CD8-positive, alpha-beta memory T cell (primary cell): Measurements from ENCODE around the gene ARV1. TPM values are rescaled to one million over a fixed set of nuclear protein-coding genes. Genes with fewer than 3 reads are reported as not detected.

Experiments used
- CTCF ChIA-PET: fragments of 350-600 bp; sonication (Branson Sonifier 250); formaldehyde crosslinking; loops from one replicate; lab custom pipeline; 2021; ENCODE audit warnings: antibody characterized with exemption; lab: Charles Lee
- POLR2A ChIA-PET: fragments of 350-600 bp; sonication (Branson Sonifier 250); formaldehyde crosslinking; loops from one replicate; lab custom pipeline; 2021; ENCODE audit warnings: antibody characterized with exemption; lab: Charles Lee
- DNase-seq, 5 donors: peaks; one replicate each; pipeline versions ENCODE4 v3.0.0 to v3.0.0-alpha.2; 2020 to 2022; ENCODE audit warnings: mixed read lengths in 1 of 5
- H3K27ac ChIP-seq: one replicate; pipeline ENCODE4 v1.7.0; 2013; ENCODE audit warnings: low read depth, mild to moderate bottlenecking, low read length, moderate library complexity
- H3K27me3 ChIP-seq: 2 replicates; pipeline ENCODE4 v1.7.0; 2013; ENCODE audit warnings: low read length, mild to moderate bottlenecking; ENCODE audit not compliant: insufficient read depth, poor library complexity, severe bottlenecking
- H3K36me3 ChIP-seq: 2 replicates; pipeline ENCODE4 v1.7.0; 2013; ENCODE audit warnings: mild to moderate bottlenecking, low read length, moderate library complexity; ENCODE audit not compliant: insufficient read depth
- H3K4me1 ChIP-seq: 2 replicates; pipeline ENCODE4 v1.7.0; 2013; ENCODE audit warnings: mild to moderate bottlenecking, low read length, moderate library complexity; ENCODE audit not compliant: insufficient read depth
- H3K4me3 ChIP-seq: 2 replicates; pipeline ENCODE4 v1.7.0; 2013; ENCODE audit warnings: mild to moderate bottlenecking, low read length
- H3K9me3 ChIP-seq: 2 replicates; pipeline ENCODE4 v1.7.0; 2013; ENCODE audit warnings: mild to moderate bottlenecking, low read length
- H3K27ac Mint-ChIP-seq, 8 donors: one replicate each; pipeline ENCODE4 v1.8.0; 2020 to 2021; ENCODE audit warnings: mixed read lengths in 8 of 8, mild to moderate bottlenecking in 6 of 8, inconsistent platforms in 3 of 8, moderate library complexity in 3 of 8
- H3K27me3 Mint-ChIP-seq, 2 donors: one replicate each; pipeline ENCODE4 v1.8.0; 2020 to 2021; ENCODE audit warnings: mixed read lengths in 2 of 2, mild to moderate bottlenecking in 1 of 2, moderate library complexity in 1 of 2
- H3K36me3 Mint-ChIP-seq, 3 donors: one replicate each; pipeline ENCODE4 v1.8.0; 2020 to 2021; ENCODE audit warnings: mixed read lengths in 3 of 3, inconsistent platforms in 1 of 3, mild to moderate bottlenecking in 1 of 3
- H3K4me1 Mint-ChIP-seq, 3 donors: one replicate each; pipeline ENCODE4 v1.8.0; 2020 to 2021; ENCODE audit warnings: mixed read lengths in 3 of 3, inconsistent platforms in 1 of 3, mild to moderate bottlenecking in 1 of 3
- H3K4me3 Mint-ChIP-seq, 7 donors: one replicate each; pipeline ENCODE4 v1.8.0; 2020 to 2021; ENCODE audit warnings: mixed read lengths in 7 of 7, mild to moderate bottlenecking in 6 of 7, moderate library complexity in 4 of 7, inconsistent platforms in 2 of 7
- H3K9me3 Mint-ChIP-seq, 5 donors: one replicate each; pipeline ENCODE4 v1.8.0; 2020 to 2022; ENCODE audit warnings: mixed read lengths in 5 of 5, mild to moderate bottlenecking in 3 of 5, moderate library complexity in 2 of 5, inconsistent platforms in 1 of 5
- polyA plus RNA-seq: library from polyadenylated mRNA; unstranded; fragments of 300-500 nt; fragmentation: Illumina TruSeq; gene quantifications from one replicate; pipeline ENCODE4 v1.2.3, GENCODE V29; 2021
- total RNA-seq, 2 experiments: library from RNA; stranded (reverse); gene quantifications; one replicate each; pipeline ENCODE4 v1.2.3, GENCODE V29; 2021

ARV1 gene
- total and polyA plus RNA-seq, 3 experiments from 2014 or later: 21.2 to 27.6 (median 21.4) TPM

- POLR2A ChIA-PET: no interaction called here
- peaks cover 11% of the 10 kb centered on the region for H3K36me3 ChIP-seq
- CTCF ChIA-PET: interaction anchor here (1.1 kb wide), 1 partner anchor 11 kb away, joined by 4 read pairs; no protein-coding TSS in a partner anchor
- Mint-ChIP-seq H3K27me3 (no peaks in the 10 kb centered on the region), H3K9me3 (no peaks in the 10 kb centered on the region), H3K36me3 (peaks cover 6 to 17% (median 8%) of the 10 kb centered on the region in 3 donors), H3K27ac (peak overlapping the region in 1 of 8 donors; percentile 7), H3K4me1 (peaks cover 59 to 76% (median 70%) of the 10 kb centered on the region in 3 donors), H3K4me3 (peak overlapping the region in 1 of 7 donors; percentile 16)
- H3K27ac ChIP-seq: no peak overlapping the region
- DNase-seq: no peak
- H3K27me3 ChIP-seq: no peaks in the 10 kb centered on the region
- no peak overlapping the region for H3K4me3 ChIP-seq
- peaks cover 6% of the 10 kb centered on the region for H3K4me1 ChIP-seq
- H3K9me3 ChIP-seq: no peaks in the 10 kb centered on the region
Observed at GRCh38 chr1:230965535-230965934, 13.4 kb upstream of the ARV1 start.

GRCh38 chr1:230966358-230966873, 12.5 kb upstream of the ARV1 start:
- Mint-ChIP-seq H3K4me3 (no peak overlapping the region), H3K9me3 (no peaks in the 10 kb centered on the region), H3K27ac (no peak overlapping the region), H3K36me3 (peaks cover 3 to 13% (median 5%) of the 10 kb centered on the region in 3 donors), H3K27me3 (no peaks in the 10 kb centered on the region), H3K4me1 (peaks cover 56 to 73% (median 67%) of the 10 kb centered on the region in 3 donors)
- Histone ChIP-seq H3K9me3 (no peaks in the 10 kb centered on the region), H3K4me1 (peaks cover 9% of the 10 kb centered on the region), H3K36me3 (peaks cover 11% of the 10 kb centered on the region), H3K27ac (no peak overlapping the region), H3K27me3 (no peaks in the 10 kb centered on the region), H3K4me3 (no peak overlapping the region)
- CTCF ChIA-PET: interaction anchor here (1.5 kb wide), 1 partner anchor 11 kb away, joined by 5 read pairs; no protein-coding TSS in a partner anchor
- POLR2A ChIA-PET: no interaction called here
- DNase-seq: no peak

GRCh38 chr1:230970432-230970831, 8.5 kb upstream of the ARV1 start:
- H3K4me1 ChIP-seq: peaks cover 47% of the 10 kb centered on the region
- Mint-ChIP-seq H3K27me3 (no peaks in the 10 kb centered on the region), H3K4me1 (peaks cover 57 to 70% (median 69%) of the 10 kb centered on the region in 3 donors), H3K9me3 (no peaks in the 10 kb centered on the region), H3K36me3 (peaks cover 3 to 11% (median 5%) of the 10 kb centered on the region in 3 donors), H3K27ac (peak overlapping the region in 7 of 8 donors; percentile 13 to 57 (median 52)), H3K4me3 (peak overlapping the region in 1 of 7 donors; percentile 23)
- ChIA-PET POLR2A (interaction anchor here (0.5 kb wide), 1 partner anchor 70 kb away, joined by 5 read pairs; the partner anchor contains the start of gene FAM89A), CTCF (interaction anchor here (0.8 kb wide), 1 partner anchor 12 kb away, joined by 3 read pairs; no protein-coding TSS in a partner anchor)
- no peak overlapping the region for H3K4me3 ChIP-seq
- no peaks in the 10 kb centered on the region for H3K9me3 ChIP-seq
- no peak overlapping the region for H3K27ac ChIP-seq
- H3K36me3 ChIP-seq: peaks cover 11% of the 10 kb centered on the region
- H3K27me3 ChIP-seq: no peaks in the 10 kb centered on the region
- DNase-seq: no peak

GRCh38 chr1:230971771-230972170, 7.1 kb upstream of the ARV1 start:
- ChIA-PET CTCF (no interaction called here), POLR2A (no interaction called here)
- no peaks in the 10 kb centered on the region for H3K9me3 Mint-ChIP-seq
- H3K4me1 Mint-ChIP-seq: peaks cover 69 to 81% (median 77%) of the 10 kb centered on the region in 3 donors
- no peak for DNase-seq
- no peak overlapping the region for H3K4me3 ChIP-seq
- peak overlapping the region; percentile 9 to 95 (median 60) for H3K27ac Mint-ChIP-seq
- no peaks in the 10 kb centered on the region for H3K9me3 ChIP-seq
- peaks cover 3 to 23% (median 8%) of the 10 kb centered on the region in 3 donors for H3K36me3 Mint-ChIP-seq
- peak overlapping the region in 1 of 7 donors; percentile 20 for H3K4me3 Mint-ChIP-seq
- no peaks in the 10 kb centered on the region for H3K27me3 Mint-ChIP-seq
- peaks cover 19% of the 10 kb centered on the region for H3K36me3 ChIP-seq
- H3K27ac ChIP-seq: no peak overlapping the region
- no peaks in the 10 kb centered on the region for H3K27me3 ChIP-seq
- H3K4me1 ChIP-seq: peaks cover 59% of the 10 kb centered on the region

GRCh38 chr1:230972855-230973271, 6.0 kb upstream of the ARV1 start:
- H3K9me3 Mint-ChIP-seq: no peaks in the 10 kb centered on the region
- H3K27me3 ChIP-seq: no peaks in the 10 kb centered on the region
- peak overlapping the region; percentile 24 to 95 (median 76) for H3K27ac Mint-ChIP-seq
- ChIA-PET CTCF (interaction anchor here (0.9 to 1.1 kb wide), 3 partner anchors 14 to 68 kb away, joined by 3 read pairs; no protein-coding TSS in a partner anchor), POLR2A (interaction anchor here (0.6 to 1.2 kb wide), 2 partner anchors 12 to 328 kb away, joined by 3 to 6 read pairs; no protein-coding TSS in a partner anchor)
- H3K27ac ChIP-seq: no peak overlapping the region
- peaks cover 19% of the 10 kb centered on the region for H3K36me3 ChIP-seq
- H3K9me3 ChIP-seq: no peaks in the 10 kb centered on the region
- peak; percentile 39 to 82 (median 75) for DNase-seq
- peak overlapping the region; percentile 10 for H3K4me3 ChIP-seq
- peaks cover 76 to 86% (median 85%) of the 10 kb centered on the region in 3 donors for H3K4me1 Mint-ChIP-seq
- H3K4me1 ChIP-seq: peaks cover 63% of the 10 kb centered on the region
- H3K27me3 Mint-ChIP-seq: no peaks in the 10 kb centered on the region
- H3K36me3 Mint-ChIP-seq: peaks cover 3 to 28% (median 8%) of the 10 kb centered on the region in 3 donors
- H3K4me3 Mint-ChIP-seq: peak overlapping the region; percentile 20 to 82 (median 68)

GRCh38 chr1:230975636-230976035, 3.3 kb upstream of the ARV1 start:
- no peaks in the 10 kb centered on the region for H3K9me3 ChIP-seq
- no peaks in the 10 kb centered on the region for H3K9me3 Mint-ChIP-seq
- H3K27me3 Mint-ChIP-seq: no peaks in the 10 kb centered on the region
- H3K4me1 Mint-ChIP-seq: peaks cover 66 to 79% (median 75%) of the 10 kb centered on the region in 3 donors
- CTCF ChIA-PET: interaction anchor here (0.6 to 1.6 kb wide), 4 partner anchors 11 to 59 kb away, joined by 3 to 5 read pairs (median 4); no protein-coding TSS in a partner anchor
- no peak for DNase-seq
- H3K4me3 Mint-ChIP-seq: peak overlapping the region in 3 of 7 donors; percentile 16 to 49 (median 23)
- H3K27ac ChIP-seq: no peak overlapping the region
- POLR2A ChIA-PET: interaction anchor here (0.6 kb wide), 1 partner anchor 56 kb away, joined by 3 read pairs; no protein-coding TSS in a partner anchor
- H3K36me3 ChIP-seq: peaks cover 9% of the 10 kb centered on the region
- no peaks in the 10 kb centered on the region for H3K27me3 ChIP-seq
- no peak overlapping the region for H3K4me3 ChIP-seq
- peak overlapping the region in 7 of 8 donors; percentile 29 to 99 (median 96) for H3K27ac Mint-ChIP-seq
- H3K36me3 Mint-ChIP-seq: peaks cover 0 to 24% (median 3%) of the 10 kb centered on the region in 3 donors
- peaks cover 68% of the 10 kb centered on the region for H3K4me1 ChIP-seq

GRCh38 chr1:230976360-230976759, 2.5 kb upstream of the ARV1 start:
- Mint-ChIP-seq H3K4me1 (peaks cover 61 to 75% (median 73%) of the 10 kb centered on the region in 3 donors), H3K9me3 (no peaks in the 10 kb centered on the region), H3K27ac (peak overlapping the region; percentile 90 to 100 (median 98)), H3K27me3 (no peaks in the 10 kb centered on the region), H3K4me3 (peak overlapping the region in 5 of 7 donors; percentile 31 to 100 (median 93)), H3K36me3 (peaks cover 0 to 23% (median 3%) of the 10 kb centered on the region in 3 donors)
- no peaks in the 10 kb centered on the region for H3K9me3 ChIP-seq
- H3K4me1 ChIP-seq: peaks cover 65% of the 10 kb centered on the region
- POLR2A ChIA-PET: no interaction called here
- H3K4me3 ChIP-seq: no peak overlapping the region
- H3K36me3 ChIP-seq: peaks cover 9% of the 10 kb centered on the region
- no peak overlapping the region for H3K27ac ChIP-seq
- CTCF ChIA-PET: interaction anchor here (0.6 to 1.6 kb wide), 5 partner anchors 11 to 60 kb away, joined by 3 to 5 read pairs (median 4); no protein-coding TSS in a partner anchor
- no peaks in the 10 kb centered on the region for H3K27me3 ChIP-seq
- no peak for DNase-seq
